ENCODE data around the gene CCND2.

DNA sequence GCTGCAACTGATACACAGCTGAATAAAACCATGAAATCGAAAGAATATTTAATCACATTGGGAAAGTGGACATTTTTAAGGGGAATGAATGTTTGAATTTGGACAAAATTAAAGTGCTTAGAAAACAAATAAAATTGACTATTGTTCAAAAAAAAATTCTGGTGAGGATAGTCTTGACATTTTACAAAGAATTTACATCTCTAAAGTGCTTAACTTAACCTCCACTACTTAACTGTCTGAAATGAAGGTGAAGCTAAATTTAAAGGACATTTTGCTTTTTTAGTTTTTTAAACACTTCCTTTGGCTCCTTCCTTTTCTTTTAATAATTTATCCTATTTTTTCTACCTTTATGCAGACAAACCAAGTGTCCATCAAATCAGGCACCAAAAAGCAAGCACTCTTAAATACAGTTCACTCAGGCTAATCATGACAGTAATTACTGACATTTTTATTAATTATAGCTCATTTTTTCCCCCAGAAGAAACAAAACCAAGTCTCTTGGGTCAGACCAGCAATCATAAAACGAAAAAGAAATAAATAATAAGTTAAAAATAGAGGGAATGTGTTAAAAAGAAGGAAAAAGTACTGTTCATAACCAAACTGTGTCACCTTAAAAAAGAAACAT, 5.7 kb upstream of the CCND2 start:
- TF ChIP-seq, protein P1, sequence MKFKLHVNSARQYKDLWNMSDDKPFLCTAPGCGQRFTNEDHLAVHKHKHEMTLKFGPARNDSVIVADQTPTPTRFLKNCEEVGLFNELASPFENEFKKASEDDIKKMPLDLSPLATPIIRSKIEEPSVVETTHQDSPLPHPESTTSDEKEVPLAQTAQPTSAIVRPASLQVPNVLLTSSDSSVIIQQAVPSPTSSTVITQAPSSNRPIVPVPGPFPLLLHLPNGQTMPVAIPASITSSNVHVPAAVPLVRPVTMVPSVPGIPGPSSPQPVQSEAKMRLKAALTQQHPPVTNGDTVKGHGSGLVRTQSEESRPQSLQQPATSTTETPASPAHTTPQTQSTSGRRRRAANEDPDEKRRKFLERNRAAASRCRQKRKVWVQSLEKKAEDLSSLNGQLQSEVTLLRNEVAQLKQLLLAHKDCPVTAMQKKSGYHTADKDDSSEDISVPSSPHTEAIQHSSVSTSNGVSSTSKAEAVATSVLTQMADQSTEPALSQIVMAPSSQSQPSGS (CRISPR knock-in tag; IDR thresholded peaks at IDR 0.05; ENCODE audit: borderline replicate concordance, low read depth): no peak
- no peak for TF ChIP-seq KAT7 (CRISPR knock-in tag; IDR thresholded peaks at IDR 0.05; ENCODE audit: borderline replicate concordance)
- TF ChIP-seq, protein P2, sequence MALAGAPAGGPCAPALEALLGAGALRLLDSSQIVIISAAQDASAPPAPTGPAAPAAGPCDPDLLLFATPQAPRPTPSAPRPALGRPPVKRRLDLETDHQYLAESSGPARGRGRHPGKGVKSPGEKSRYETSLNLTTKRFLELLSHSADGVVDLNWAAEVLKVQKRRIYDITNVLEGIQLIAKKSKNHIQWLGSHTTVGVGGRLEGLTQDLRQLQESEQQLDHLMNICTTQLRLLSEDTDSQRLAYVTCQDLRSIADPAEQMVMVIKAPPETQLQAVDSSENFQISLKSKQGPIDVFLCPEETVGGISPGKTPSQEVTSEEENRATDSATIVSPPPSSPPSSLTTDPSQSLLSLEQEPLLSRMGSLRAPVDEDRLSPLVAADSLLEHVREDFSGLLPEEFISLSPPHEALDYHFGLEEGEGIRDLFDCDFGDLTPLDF (CRISPR knock-in tag; IDR thresholded peaks at IDR 0.05): no peak
- TF ChIP-seq, protein P3, sequence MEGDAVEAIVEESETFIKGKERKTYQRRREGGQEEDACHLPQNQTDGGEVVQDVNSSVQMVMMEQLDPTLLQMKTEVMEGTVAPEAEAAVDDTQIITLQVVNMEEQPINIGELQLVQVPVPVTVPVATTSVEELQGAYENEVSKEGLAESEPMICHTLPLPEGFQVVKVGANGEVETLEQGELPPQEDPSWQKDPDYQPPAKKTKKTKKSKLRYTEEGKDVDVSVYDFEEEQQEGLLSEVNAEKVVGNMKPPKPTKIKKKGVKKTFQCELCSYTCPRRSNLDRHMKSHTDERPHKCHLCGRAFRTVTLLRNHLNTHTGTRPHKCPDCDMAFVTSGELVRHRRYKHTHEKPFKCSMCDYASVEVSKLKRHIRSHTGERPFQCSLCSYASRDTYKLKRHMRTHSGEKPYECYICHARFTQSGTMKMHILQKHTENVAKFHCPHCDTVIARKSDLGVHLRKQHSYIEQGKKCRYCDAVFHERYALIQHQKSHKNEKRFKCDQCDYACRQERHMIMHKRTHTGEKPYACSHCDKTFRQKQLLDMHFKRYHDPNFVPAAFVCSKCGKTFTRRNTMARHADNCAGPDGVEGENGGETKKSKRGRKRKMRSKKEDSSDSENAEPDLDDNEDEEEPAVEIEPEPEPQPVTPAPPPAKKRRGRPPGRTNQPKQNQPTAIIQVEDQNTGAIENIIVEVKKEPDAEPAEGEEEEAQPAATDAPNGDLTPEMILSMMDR (IDR thresholded peaks at IDR 0.05): no peak
- no peak for TF ChIP-seq SP1 (CRISPR knock-in tag; conservative IDR thresholded peaks at IDR 0.05)
- TF ChIP-seq, protein P4, sequence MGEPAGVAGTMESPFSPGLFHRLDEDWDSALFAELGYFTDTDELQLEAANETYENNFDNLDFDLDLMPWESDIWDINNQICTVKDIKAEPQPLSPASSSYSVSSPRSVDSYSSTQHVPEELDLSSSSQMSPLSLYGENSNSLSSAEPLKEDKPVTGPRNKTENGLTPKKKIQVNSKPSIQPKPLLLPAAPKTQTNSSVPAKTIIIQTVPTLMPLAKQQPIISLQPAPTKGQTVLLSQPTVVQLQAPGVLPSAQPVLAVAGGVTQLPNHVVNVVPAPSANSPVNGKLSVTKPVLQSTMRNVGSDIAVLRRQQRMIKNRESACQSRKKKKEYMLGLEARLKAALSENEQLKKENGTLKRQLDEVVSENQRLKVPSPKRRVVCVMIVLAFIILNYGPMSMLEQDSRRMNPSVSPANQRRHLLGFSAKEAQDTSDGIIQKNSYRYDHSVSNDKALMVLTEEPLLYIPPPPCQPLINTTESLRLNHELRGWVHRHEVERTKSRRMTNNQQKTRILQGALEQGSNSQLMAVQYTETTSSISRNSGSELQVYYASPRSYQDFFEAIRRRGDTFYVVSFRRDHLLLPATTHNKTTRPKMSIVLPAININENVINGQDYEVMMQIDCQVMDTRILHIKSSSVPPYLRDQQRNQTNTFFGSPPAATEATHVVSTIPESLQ (CRISPR knock-in tag; IDR thresholded peaks at IDR 0.05): no peak
- TF ChIP-seq IRF2 (CRISPR knock-in tag; IDR thresholded peaks at IDR 0.05; ENCODE audit: borderline replicate concordance, low read depth): no peak
- TF ChIP-seq NR3C1 (CRISPR knock-in tag; conservative IDR thresholded peaks at IDR 0.05; ENCODE audit: low read depth): no peak
- TF ChIP-seq NFYB (CRISPR knock-in tag; conservative IDR thresholded peaks at IDR 0.05; ENCODE audit: low read depth): no peak
- no peak for TF ChIP-seq NFE2L1 (CRISPR knock-in tag; IDR thresholded peaks at IDR 0.05)
- TF ChIP-seq, protein P5, sequence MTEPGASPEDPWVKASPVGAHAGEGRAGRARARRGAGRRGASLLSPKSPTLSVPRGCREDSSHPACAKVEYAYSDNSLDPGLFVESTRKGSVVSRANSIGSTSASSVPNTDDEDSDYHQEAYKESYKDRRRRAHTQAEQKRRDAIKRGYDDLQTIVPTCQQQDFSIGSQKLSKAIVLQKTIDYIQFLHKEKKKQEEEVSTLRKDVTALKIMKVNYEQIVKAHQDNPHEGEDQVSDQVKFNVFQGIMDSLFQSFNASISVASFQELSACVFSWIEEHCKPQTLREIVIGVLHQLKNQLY (CRISPR knock-in tag; IDR thresholded peaks at IDR 0.05): no peak
- no peak for TF ChIP-seq ZNF423 (CRISPR knock-in tag; IDR thresholded peaks at IDR 0.05)
- no peak for TF ChIP-seq RELA (CRISPR knock-in tag; IDR thresholded peaks at IDR 0.05; ENCODE audit: borderline replicate concordance)
